Naive B cell (primary cell): ENCODE measurements around the gene NDRG3. TPM values are rescaled to one million over a fixed set of nuclear protein-coding genes. Genes with fewer than 3 reads are reported as not detected.

Experiments used
- polyA plus RNA-seq, 6 donors: library from polyadenylated mRNA; unstranded; fragments of 300-500 nt; fragmentation: Illumina TruSeq; gene quantifications; one replicate each; pipeline ENCODE4 v1.2.3, GENCODE V29; 2021; ENCODE audit warnings: low read depth in 6 of 6

NDRG3 gene
- polyA plus RNA-seq, 6 donors from 2014 or later, result 45.1 to 70.3 (median 51.2) TPM

Other genes starting within 250 kb of the NDRG3 start
- gene MYL9, start 204.6 kb downstream of the NDRG3 start, polyA plus RNA-seq, result 1 to 10 TPM in 2 of 6 donors, under 1 TPM in 4; 0.13 to 2.5 (median 0.78) TPM
- gene TGIF2, start 172.5 kb downstream of the NDRG3 start, polyA plus RNA-seq, result 10 to 100 TPM; 33.3 to 50.5 (median 39.9) TPM
- 100 to 1,000 TPM in 5 of 6 donors, 10 to 100 TPM in 1; 84.9 to 162 (median 111) TPM for gene RAB5IF, start 140.3 kb downstream of the NDRG3 start, polyA plus RNA-seq
- gene SLA2, start 99.9 kb downstream of the NDRG3 start, polyA plus RNA-seq, result under 1 TPM in 4 of 6 donors, not detected in 2; 0.09 to 0.40 (median 0.23) TPM
- 10 to 100 TPM; 22.5 to 35.9 (median 27.6) TPM for gene DSN1, start 27.7 kb upstream of the NDRG3 start, polyA plus RNA-seq
- under 1 TPM in 1 of 6 donors, not detected in 5; 0.27 TPM for gene TLDC2, start 130.0 kb upstream of the NDRG3 start, polyA plus RNA-seq
- gene SAMHD1, start 205.6 kb upstream of the NDRG3 start, polyA plus RNA-seq, result 10 to 100 TPM; 13.8 to 25.1 (median 20.1) TPM